ENCODE results near the gene BRAP. TPM values are rescaled to one million over a fixed set of nuclear protein-coding genes. Genes with fewer than 3 reads are reported as not detected.
A peak's percentile ranks its signal among the peaks of the same experiment; 100 is the strongest.
"Not testable (repeated sequence)": the region's sequence is repeated elsewhere in the genome, so short reads cannot be mapped to it uniquely, and the experiment has no call there.

BRAP gene
- polyA plus RNA-seq, 3 donors = 19.7 to 22.0 (median 21.1) TPM

GRCh38 chr12:111677186-111677585 is 8.6 kb downstream of the BRAP start:
- DNase-seq (ENCODE audit: low read depth in 3 of 3, low spot score in 2 of 3) = no peak

- DNase-seq (ENCODE audit: low read depth in 3 of 3, low spot score in 2 of 3) = no peak
Measured at GRCh38 chr12:111673503-111673902, 12.3 kb downstream of the BRAP start.

GRCh38 chr12:111672822-111673381 is 12.9 kb downstream of the BRAP start:
- no peak for DNase-seq (ENCODE audit: low read depth in 3 of 3, low spot score in 2 of 3)

- no peak for DNase-seq (ENCODE audit: low read depth in 3 of 3, low spot score in 2 of 3)
Measured at GRCh38 chr12:111664961-111665865, 20.5 kb downstream of the BRAP start.

GRCh38 chr12:111664499-111664898 is 21.3 kb downstream of the BRAP start:
- no peak for DNase-seq (ENCODE audit: low read depth in 3 of 3, low spot score in 2 of 3)

GRCh38 chr12:111656016-111656415 is 29.7 kb downstream of the BRAP start:
- no peak for DNase-seq (ENCODE audit: low read depth in 3 of 3, low spot score in 2 of 3)

- no peak for DNase-seq (ENCODE audit: low read depth in 3 of 3, low spot score in 2 of 3)
Measured at GRCh38 chr12:111655356-111655755, 30.4 kb downstream of the BRAP start.

- no peak for DNase-seq (ENCODE audit: low read depth in 3 of 3, low spot score in 2 of 3)
Measured at GRCh38 chr12:111653596-111653995, 32.2 kb downstream of the BRAP start.

GRCh38 chr12:111652530-111652929 is 33.2 kb downstream of the BRAP start:
- not testable (repeated sequence) for DNase-seq (ENCODE audit: low read depth in 3 of 3, low spot score in 2 of 3)

- DNase-seq (ENCODE audit: low read depth in 3 of 3, low spot score in 2 of 3) = no peak
Measured at GRCh38 chr12:111650912-111651311, 34.8 kb downstream of the BRAP start.

GRCh38 chr12:111645433-111645832 is 40.3 kb downstream of the BRAP start:
- no peak for DNase-seq (ENCODE audit: low read depth in 3 of 3, low spot score in 2 of 3)

- DNase-seq (ENCODE audit: low read depth in 3 of 3, low spot score in 2 of 3) = no peak
Measured at GRCh38 chr12:111643427-111643826, 42.3 kb downstream of the BRAP start.

GRCh38 chr12:111642681-111643426 is 42.9 kb downstream of the BRAP start:
- DNase-seq (ENCODE audit: low read depth in 3 of 3, low spot score in 2 of 3) = no peak

GRCh38 chr12:111640506-111640905 is 45.2 kb downstream of the BRAP start:
- no peak for DNase-seq (ENCODE audit: low read depth in 3 of 3, low spot score in 2 of 3)

GRCh38 chr12:111638556-111638955 is 47.2 kb downstream of the BRAP start:
- DNase-seq (ENCODE audit: low read depth in 3 of 3, low spot score in 2 of 3) = no peak

- DNase-seq (ENCODE audit: low read depth in 3 of 3, low spot score in 2 of 3) = peak in 1 of 3 donors; percentile 68
Measured at GRCh38 chr12:111636209-111636945, 49.4 kb downstream of the BRAP start.

GRCh38 chr12:111635524-111635923 is 50.2 kb downstream of the BRAP start:
- no peak for DNase-seq (ENCODE audit: low read depth in 3 of 3, low spot score in 2 of 3)

- DNase-seq (ENCODE audit: low read depth in 3 of 3, low spot score in 2 of 3) = no peak
Measured at GRCh38 chr12:111628505-111629260, 57.1 kb downstream of the BRAP start.

GRCh38 chr12:111626230-111626629 is 59.5 kb downstream of the BRAP start:
- no peak for DNase-seq (ENCODE audit: low read depth in 3 of 3, low spot score in 2 of 3)

- DNase-seq (ENCODE audit: low read depth in 3 of 3, low spot score in 2 of 3) = no peak
Measured at GRCh38 chr12:111624540-111624939, 61.2 kb downstream of the BRAP start.

Data from right renal cortex interstitium (tissue), 3 donors.